GM21423 (cell line): ENCODE measurements around the gene ZNF598.
"Not testable (repeated sequence)": the region's sequence is repeated elsewhere in the genome, so short reads cannot be mapped to it uniquely, and the experiment has no call there.

Experiments
- ATAC-seq: cut with Tn5 transposase; IDR thresholded peaks from one replicate; pipeline ENCODE4 v1.9.1; 2021; ENCODE audit warnings: mild to moderate bottlenecking, moderate library complexity; ENCODE audit not compliant: unreplicated experiment

The ZNF598 gene

GRCh38 chr16:2040787-2041522 lies 31.3 kb upstream of the ZNF598 start:
- ATAC-seq, result no peak

GRCh38 chr16:2040041-2040786 lies 30.6 kb upstream of the ZNF598 start:
- ATAC-seq, result no peak

- no peak for ATAC-seq
Observed at GRCh38 chr16:2039274-2040031, 29.8 kb upstream of the ZNF598 start.

- ATAC-seq, result no peak
Observed at GRCh38 chr16:2038382-2039231, 29.0 kb upstream of the ZNF598 start.

- no peak for ATAC-seq
Observed at GRCh38 chr16:2037647-2038381, 28.2 kb upstream of the ZNF598 start.

- ATAC-seq, result no peak
Observed at GRCh38 chr16:2037115-2037514, 27.5 kb upstream of the ZNF598 start.

- no peak for ATAC-seq
Observed at GRCh38 chr16:2036200-2036966, 26.8 kb upstream of the ZNF598 start.

- ATAC-seq, result no peak
Observed at GRCh38 chr16:2035431-2036199, 26.0 kb upstream of the ZNF598 start.

GRCh38 chr16:2034696-2035430 lies 25.2 kb upstream of the ZNF598 start:
- ATAC-seq, result no peak

- ATAC-seq, result not testable (repeated sequence)
Observed at GRCh38 chr16:2033909-2034695, 24.5 kb upstream of the ZNF598 start.

- ATAC-seq, result no peak
Observed at GRCh38 chr16:2033057-2033908, 23.7 kb upstream of the ZNF598 start.

- no peak for ATAC-seq
Observed at GRCh38 chr16:2032285-2033056, 22.9 kb upstream of the ZNF598 start.

- ATAC-seq, result no peak
Observed at GRCh38 chr16:2031081-2031577, 21.5 kb upstream of the ZNF598 start.

- ATAC-seq, result no peak
Observed at GRCh38 chr16:2030036-2030435, 20.4 kb upstream of the ZNF598 start.

GRCh38 chr16:2029350-2029749 lies 19.7 kb upstream of the ZNF598 start:
- ATAC-seq, result no peak
